Astrocyte of the cerebellum (primary cell): ENCODE results near the gene SNX3.

Experiments used
- DNase-seq: peaks from one replicate; pipeline ENCODE4 v3.0.0-alpha.2; 2011; ENCODE audit warnings: low read depth
- H3K4me3 ChIP-seq: 2 replicates; pipeline ENCODE4 v1.5.1; 2011; ENCODE audit warnings: mild to moderate bottlenecking, low read depth, low read length, moderate library complexity
- in situ Hi-C: cut with HindIII; loops from 2 replicates; pipeline ENCODE4 v1.10.0; 2017; ENCODE audit warnings: low sequenced_read_pairs
- TF ChIP-seq, protein P1 (sequence below): IDR thresholded peaks from 2 replicates; pipeline ENCODE4 v1.5.1; 2012; ENCODE audit warnings: low read length, low read depth, moderate library complexity, mild to moderate bottlenecking; ENCODE audit errors: missing control alignments

SNX3 gene

DNA sequence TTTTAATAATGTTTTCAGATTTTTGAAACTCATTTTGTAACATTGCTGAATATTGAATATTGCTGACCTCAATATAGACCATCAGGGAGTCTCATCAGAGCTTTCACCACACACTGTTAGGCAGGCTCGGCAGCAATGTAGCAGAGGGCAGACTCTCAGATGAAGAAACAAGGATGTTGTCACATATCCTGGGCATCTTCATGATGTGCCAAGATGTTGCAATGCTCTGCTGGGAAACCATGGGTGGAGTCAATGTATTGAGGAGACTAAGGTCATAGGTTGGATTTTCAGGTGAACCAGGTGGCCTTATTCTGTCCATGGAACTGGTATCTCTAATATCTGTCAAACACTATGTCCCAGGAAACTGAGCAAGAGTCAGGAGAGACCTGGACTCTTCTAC lies 67.7 kb downstream of the SNX3 start:
- no peak overlapping the region for H3K4me3 ChIP-seq
- TF ChIP-seq, protein P1, sequence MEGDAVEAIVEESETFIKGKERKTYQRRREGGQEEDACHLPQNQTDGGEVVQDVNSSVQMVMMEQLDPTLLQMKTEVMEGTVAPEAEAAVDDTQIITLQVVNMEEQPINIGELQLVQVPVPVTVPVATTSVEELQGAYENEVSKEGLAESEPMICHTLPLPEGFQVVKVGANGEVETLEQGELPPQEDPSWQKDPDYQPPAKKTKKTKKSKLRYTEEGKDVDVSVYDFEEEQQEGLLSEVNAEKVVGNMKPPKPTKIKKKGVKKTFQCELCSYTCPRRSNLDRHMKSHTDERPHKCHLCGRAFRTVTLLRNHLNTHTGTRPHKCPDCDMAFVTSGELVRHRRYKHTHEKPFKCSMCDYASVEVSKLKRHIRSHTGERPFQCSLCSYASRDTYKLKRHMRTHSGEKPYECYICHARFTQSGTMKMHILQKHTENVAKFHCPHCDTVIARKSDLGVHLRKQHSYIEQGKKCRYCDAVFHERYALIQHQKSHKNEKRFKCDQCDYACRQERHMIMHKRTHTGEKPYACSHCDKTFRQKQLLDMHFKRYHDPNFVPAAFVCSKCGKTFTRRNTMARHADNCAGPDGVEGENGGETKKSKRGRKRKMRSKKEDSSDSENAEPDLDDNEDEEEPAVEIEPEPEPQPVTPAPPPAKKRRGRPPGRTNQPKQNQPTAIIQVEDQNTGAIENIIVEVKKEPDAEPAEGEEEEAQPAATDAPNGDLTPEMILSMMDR = no peak
- in situ Hi-C loops = no loop called here
- no peak for DNase-seq

DNA sequence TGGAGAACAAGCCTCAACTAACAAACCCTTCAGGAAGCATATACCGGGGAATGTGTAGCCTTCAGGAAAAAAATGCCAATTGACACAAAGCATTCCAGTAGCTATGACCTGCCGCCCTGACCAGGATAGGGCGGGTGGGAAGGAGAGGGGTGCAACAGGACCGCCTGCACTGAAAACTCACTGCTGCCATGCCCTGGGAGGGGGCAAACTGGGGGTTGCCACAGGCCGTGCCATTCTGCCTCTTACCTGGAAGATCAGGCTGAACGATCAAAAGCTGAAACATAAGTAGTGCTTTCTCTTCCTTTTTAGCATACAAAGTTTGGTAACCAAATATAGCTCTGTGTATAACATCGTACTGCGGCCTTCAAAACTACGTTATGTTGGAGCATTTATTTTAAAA lies 73.3 kb downstream of the SNX3 start:
- H3K4me3 ChIP-seq = no peak overlapping the region
- TF ChIP-seq, protein P1 = no peak
- in situ Hi-C loops = no loop called here
- no peak for DNase-seq

DNA sequence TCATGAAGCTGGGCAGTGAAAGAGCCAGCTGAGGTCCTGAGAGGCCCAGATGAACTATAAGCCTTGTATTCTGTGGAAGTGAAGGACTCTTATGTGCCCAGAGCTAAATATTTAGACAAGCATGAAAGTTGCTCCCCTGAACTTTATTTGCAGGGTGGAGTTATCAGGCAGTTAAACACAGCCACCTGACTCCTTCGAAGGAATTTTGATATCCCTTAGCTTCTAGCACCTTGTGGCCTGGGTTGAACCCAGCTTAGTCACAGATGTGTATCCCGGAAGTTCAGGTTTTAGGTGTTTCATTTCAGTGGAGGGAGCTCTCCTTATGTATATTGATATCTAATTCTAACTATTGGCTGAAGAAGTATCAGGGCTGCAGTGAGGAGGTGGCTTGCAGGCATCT lies 74.6 kb downstream of the SNX3 start:
- DNase-seq = no peak
- TF ChIP-seq, protein P1 = no peak
- in situ Hi-C loops = no loop called here

DNA sequence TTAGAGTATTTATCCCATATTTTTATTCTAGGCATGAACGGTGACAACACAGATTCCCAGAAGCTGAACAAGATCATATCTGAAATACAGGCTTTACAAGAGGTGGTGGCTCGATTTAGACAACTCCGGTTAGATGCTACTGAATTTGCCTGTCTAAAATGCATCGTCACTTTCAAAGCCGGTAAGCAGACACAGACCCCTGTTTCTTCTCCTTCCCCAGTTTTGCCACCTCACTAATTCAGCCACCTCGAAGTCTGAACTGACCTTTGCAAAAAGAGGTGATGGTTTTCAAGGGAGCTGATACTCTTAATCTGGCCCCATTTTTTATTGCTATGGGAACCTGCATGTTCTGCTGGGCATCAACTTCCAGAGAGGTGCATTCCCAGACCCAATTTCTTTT lies 80.1 kb downstream of the SNX3 start:
- TF ChIP-seq, protein P1 = no peak
- in situ Hi-C loops = no loop called here

More for the DNA sequence above, 74.6 kb downstream of the SNX3 start:
- H3K4me3 ChIP-seq = no peak overlapping the region

DNA sequence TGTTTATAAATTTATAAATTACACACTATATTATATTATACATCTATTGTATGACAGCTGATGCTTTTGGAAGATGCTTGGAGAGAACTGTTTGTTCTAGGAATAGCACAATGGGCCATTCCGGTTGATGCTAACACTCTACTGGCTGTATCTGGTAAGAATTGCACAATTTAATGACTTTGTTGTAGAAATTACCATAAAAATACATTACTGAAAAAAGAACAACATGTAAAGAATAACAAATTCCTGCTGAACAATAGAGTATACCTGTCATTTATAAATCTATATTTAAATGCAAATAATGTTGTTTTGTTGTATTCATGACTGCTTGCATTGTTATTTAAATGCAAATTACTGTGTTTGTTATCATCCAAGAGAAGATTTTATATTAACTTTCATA lies 80.6 kb downstream of the SNX3 start:
- TF ChIP-seq, protein P1 = no peak
- no peak overlapping the region for H3K4me3 ChIP-seq
- DNase-seq = no peak
- in situ Hi-C loops = no loop called here

More for the DNA sequence above, 80.1 kb downstream of the SNX3 start:
- no peak for DNase-seq
- H3K4me3 ChIP-seq = no peak overlapping the region

DNA sequence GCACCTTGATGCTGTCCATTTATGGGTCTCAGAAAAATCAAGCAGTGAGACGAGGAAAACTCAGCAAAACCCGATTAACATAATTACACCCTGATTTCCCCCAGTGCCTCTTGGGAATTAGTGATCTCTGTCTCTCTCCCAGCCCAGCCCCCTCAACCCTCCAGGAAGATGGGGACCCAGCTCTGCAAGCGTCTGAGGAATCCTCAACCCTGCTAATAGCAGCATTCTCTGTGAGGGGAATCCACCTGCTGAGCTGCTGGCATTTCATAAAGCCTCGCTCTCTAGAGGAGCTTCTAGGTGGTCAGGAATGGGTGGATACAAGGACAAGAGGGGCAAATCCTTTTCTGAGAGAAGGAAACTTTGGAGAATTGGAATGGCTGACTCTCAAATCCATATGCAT lies 81.1 kb downstream of the SNX3 start:
- in situ Hi-C loops = no loop called here
- TF ChIP-seq, protein P1 = no peak
- DNase-seq = no peak
- no peak overlapping the region for H3K4me3 ChIP-seq
